ENCODE measurements around the gene PDZRN4.

PDZRN4 gene

DNA sequence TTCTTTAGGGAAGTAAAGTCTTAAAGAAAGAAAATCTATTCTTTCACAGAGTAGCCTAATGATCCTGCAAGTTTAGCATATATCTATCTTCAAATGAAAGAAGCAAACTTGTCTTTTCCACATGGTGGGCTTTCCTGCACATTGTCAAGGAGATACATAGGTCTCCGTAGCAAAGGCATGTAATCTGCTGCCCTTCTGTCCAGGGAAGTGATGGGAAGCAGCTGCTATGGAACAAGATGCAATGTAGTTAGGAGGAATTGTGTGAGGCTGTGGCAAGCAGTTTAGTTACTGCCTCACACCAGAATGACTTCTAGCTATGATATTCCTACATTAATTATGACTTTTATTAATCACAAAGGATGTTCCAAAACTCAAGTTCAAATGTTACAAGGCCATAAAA, 174.4 kb downstream of the PDZRN4 start:
- no peak for DNase-seq (ENCODE audit: low read depth in 2 of 2)

DNA sequence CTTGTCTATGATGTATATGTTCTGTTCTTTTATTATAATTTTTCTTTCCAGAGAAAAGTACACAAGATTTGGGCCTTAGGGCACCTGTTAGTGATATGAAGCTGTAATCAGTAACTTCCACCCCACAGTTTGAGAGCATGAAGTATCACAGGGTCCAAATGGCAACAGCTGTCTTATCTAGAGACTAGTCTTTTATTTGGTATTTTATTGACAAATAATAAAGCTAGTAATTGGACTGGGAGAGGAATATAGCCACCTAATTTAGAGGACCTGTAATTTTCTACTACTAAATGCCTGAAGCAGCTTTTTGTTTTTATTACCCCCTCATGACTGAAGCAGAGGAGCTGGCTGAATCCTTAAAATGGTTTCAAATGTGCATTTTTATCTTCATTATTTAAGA, 174.8 kb downstream of the PDZRN4 start:
- DNase-seq (ENCODE audit: low read depth in 2 of 2) = no peak

DNA sequence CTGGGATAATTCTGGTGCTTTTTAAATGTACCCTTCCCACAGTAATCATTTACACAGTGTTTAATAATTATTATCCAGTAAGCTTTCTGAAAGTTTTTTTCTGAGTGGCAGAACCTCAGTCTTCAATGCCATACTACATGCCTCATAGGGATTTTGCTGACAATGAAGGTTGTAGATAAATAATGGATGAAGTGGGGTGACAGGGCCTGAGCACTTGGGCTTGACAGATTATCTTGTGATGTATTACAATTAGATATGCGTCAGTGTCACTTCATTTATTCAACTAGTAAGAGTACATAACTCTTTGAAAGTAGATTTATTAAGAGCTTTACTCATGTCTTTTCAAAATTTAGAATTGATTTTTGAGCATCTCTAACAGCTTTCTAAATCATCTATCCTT, 176.1 kb downstream of the PDZRN4 start:
- DNase-seq (ENCODE audit: low read depth in 2 of 2) = no peak

DNA sequence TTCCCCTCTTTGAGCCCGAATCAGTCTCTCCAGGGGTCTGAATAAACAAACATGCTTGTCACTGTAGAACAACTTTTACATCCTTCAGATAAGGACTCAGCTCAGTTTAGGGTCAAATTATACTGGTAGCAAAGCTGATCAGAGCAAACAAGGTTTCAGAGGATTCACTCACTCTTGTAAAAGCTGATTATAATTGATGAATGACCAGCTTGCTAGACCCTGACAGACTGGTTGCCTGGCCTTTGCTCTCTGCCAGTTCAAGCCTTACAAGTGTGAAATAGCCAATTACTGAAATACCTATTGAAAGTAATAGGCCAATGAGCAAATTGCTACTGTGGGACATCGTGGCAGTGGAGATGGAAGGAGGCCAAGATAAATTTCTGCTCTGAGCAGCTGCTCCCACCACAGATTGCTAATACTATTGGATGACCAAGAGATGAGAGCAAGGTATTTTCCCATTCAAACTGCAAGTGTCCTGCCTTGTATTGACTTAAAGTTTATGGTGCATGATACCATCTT, 177.6 kb downstream of the PDZRN4 start:
- no peak for DNase-seq (ENCODE audit: low read depth in 2 of 2)

DNA sequence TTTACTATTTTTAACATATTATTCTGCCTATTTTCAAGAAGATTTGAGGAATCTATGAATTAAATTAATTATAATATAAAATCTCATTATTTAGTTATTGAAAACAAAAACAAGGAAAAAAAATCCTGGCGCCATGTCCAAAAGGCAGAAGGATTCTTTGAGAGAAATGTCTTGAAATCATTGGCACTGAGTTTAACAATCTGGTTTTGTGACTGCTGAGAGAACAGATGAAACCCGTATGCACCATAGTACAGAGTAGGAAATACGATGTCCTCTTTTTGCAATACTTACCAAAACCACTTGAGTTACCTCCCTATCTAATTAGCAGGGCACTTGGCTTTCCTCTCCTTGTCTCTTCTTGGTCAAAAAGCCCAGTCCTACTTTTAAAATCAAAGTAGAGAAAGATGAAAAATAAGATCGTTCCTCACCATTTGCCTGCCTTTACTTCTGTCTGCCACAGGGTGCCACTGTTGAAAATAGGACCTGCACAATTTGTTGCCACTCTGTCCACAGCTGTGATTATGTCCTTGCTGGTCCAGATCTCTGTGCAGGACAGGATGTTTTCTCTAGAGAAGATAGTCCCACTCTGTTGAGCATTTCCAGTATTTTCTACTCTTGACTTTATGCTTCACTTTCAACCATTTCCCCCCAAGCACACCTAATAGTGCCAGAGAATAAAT, 179.7 kb downstream of the PDZRN4 start:
- DNase-seq (ENCODE audit: low read depth in 2 of 2) = no peak

DNA sequence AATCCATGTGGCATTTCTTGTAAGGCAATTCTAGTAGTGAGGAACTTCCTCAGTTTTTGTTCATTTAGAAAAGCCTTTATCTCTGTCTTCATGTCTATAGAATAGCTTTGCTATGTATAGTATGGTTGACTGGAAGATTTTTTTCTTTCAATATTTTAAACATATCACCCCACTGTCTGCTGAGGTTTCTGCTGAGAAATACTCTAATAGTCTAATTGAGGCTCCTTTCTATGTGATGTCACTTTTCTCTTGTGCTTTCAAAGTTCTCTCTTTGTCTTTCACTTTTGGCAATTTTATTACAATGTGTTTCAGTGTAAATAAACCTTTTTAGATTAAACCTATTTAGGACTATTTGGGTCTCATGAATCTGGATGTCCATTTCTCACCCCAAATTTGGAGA, 192.8 kb downstream of the PDZRN4 start:
- no peak for DNase-seq (ENCODE audit: low read depth in 2 of 2)

DNA sequence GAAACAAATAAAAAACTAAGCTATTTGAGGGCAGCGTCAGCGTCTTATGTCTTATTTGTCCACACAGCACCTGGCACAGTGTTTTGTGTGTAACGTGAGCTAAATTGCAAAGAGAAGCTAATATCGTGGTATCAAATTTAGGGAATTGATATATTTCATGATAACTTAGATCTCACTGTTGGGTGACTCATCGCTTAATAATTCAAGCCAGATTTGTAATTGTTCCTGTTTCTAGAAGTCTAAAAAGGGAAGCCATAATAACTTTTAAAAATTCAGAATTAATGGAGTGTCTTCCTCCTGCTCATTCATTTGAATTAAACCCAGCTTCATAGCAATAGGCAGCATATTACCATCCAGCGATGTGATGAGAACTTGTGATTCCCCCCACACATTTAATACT, 214.7 kb downstream of the PDZRN4 start:
- no peak for DNase-seq (ENCODE audit: low read depth in 2 of 2)

DNA sequence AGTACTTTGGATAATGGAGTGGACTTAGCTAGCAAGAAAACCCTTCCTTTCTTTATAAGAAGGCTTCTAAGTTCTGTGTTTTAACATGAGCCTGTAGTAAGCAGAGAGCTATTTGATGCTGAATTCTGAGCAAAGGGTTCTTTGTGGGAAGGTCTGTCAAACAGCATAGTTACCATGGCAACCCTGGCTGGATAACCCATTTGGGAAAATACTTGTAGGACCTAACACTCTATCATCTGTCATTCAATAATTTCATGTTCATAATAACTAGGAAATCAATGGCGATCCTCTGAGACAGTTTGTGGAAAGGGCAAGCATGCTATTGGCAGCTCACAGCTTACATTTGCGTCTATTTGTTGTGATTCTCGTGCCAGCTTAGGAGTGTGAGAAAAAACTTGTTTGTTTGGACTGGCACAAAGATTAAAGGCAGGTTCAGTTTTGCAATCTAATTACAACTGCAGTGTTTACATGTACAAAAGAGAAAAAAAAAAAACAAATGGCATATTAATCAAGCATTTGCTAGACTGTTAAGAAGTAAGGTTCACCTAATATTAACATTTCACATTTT, 219.2 kb downstream of the PDZRN4 start:
- DNase-seq (ENCODE audit: low read depth in 2 of 2) = no peak

DNA sequence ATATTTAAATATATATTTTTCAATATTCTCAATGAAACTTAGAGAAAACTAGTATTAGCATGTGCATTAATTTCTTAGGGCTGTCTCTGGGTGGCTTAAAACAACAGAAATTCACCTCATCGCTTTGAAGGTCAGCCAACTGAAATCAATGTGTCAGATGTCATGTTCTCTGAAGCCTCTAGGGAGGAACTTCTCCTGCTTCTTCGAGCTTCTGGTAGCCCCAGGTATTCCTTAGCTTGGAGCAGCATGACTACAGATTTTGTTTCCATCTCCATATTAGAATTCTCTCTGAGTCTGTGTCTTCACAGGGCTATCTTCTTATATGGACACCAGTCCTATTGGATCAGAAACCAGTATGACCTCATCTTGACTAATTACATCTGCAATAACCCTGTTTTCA, 221.5 kb downstream of the PDZRN4 start:
- DNase-seq (ENCODE audit: low read depth in 2 of 2) = no peak

DNA sequence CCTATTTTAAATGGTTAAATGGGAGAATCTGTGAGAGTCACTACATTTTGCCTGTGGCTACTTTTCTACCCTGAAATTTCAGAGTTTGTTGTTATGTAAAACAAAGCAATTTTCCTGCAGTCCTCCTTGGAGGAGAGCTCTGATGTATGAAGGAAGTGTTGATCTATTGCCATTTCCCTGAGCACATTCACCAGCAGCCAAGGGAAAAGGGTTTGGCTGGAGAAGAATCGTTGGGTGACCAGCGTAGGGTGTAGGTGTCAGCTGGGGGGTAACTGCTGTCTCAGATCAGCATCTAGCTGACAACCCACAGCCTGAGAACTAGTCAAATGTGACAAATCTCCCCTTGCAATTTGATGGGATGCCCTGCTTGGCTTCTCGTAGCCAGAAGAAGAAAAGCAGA, 230.5 kb downstream of the PDZRN4 start:
- DNase-seq (ENCODE audit: low read depth in 2 of 2) = no peak

DNA sequence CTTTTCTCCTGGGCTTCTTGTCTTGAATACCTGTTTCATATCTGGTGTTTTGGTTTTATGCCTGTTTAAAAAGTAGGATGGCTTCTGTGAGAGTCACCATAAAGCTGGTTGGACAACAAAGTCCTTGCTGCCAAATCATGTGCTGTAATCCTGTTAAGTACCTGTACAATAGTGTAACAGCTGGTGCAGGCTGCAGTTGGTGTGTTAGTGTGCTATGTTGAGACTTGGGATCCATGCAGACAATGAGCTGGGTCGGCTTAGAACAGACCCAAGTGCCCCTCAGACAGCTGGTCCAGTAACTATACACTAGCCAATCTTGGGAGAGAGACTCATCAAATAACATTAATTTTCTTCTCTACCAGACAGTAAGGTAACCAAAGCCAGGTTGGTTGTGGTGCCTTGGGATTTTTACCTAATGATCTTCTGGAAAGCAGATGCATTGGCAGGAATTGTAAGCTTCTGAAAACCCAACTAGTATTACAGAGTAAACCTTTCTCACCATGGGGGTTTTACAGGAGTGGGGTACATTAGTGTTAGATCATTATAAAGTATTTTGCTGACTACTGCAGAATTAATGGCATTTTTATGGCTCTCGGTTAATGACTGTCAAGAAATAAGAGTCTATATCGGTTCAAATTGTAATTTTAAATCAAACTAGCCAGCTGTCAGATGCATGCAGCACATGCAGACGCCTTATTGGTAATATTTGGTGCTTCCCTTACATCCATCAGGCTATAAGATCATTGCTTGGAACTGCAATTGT, 231.2 kb downstream of the PDZRN4 start:
- no peak for DNase-seq (ENCODE audit: low read depth in 2 of 2)

DNA sequence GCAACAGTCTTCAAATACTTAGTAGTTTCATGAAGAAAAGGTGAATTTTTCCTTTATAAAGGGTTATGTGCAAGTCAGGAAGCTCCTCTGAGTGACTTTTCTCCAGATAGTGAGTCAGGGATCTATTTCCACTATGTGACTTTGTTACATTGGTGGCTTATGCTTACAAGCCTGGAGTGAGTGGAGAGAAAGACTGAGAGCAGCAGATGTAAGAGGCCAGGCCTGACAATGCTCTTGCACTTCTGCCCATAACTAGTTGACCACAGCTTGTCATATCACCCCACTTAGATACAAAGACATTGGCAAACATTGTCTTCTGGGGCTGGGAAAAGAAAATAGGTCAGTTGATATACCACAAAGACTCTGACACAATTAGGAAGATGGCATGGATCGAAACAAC, 236.5 kb downstream of the PDZRN4 start:
- no peak for DNase-seq (ENCODE audit: low read depth in 2 of 2)

DNA sequence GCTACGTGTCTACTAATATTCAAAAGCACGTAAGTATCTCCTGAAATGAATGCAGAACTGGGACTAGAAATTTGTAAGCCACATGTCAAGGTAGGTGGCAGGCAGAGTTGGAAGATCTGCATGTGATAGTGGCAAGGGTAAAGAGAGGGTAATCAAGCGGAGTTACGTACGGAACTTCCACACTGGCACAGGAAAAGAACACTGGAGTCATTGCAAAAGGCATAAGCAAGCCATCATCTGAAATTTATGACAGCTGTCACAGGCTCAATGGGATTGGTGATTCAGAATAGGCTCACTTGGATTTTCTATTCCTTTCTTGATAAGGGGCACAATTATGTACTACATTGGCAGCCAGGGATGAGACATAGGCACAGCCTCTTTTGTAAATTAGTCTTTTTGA, 245.3 kb downstream of the PDZRN4 start:
- DNase-seq (ENCODE audit: low read depth in 2 of 2) = no peak

DNA sequence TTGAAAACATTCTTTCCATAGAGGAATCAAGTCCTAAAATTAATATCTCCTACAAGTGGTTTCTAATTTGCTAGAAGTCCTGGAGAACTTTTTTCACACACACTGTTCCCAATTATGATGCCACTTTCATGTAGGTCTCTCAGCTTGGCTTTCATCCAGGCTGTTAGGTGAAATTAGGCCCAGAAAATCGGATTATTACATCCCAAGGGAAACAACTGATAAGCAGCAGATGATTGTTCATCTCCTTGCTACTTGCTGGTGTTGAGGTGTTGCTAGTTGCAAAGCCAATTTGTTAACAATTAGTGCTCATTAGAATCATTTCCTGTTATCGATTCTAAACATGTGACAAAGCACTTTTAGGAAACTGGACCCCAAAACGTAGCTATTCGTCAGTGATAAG, 248.0 kb downstream of the PDZRN4 start:
- DNase-seq (ENCODE audit: low read depth in 2 of 2) = no peak

DNA sequence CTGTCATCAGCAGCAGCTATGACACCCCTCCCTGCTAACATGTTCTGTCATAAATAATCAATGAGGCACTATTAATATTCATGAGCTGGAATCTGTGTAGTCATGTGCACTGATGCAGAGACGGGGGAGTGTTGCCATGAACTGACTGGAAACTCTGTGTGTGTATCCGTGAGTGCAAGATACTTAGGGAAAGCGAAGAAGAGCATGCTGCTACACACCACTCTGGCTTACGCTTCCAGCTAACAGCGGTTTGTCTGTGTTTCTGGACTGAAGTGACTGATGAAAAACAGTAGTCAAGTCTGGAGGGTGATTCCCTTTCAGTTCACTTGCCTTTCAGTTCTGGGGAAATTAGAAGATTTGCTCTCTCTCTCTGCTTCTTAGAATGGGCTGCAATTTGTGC, 249.4 kb downstream of the PDZRN4 start:
- no peak for DNase-seq (ENCODE audit: low read depth in 2 of 2)

DNA sequence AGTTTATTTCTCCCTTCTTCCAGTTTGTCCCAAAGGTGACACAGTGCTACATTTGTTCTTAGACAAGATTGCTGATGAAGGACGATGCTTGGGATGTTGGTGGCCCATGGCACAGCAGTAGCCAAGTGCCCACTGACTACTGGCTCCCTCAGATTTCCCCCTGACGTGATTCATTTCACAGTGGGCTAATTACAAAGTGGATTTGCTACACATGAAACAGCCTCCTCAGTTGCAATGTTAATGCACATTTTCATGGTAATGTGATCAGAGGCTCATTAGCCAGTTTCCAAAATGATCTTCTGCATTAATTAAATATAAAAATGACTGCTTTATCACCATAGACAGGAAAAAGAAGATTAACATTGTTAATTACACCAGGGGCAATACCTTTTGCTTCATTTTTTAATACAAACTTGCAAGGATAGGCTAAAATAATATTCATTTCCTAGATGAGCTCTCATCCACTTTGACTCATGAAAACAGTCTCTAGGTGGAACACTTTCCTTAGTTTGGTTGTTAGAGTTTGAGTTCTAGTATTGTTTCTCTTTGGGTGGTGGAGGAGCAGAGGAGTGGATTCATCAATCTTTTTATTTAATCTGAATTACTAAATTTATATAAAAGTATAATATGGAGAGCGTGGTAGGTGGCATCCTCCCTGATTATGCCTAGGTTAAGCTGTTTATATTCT, 250.9 kb downstream of the PDZRN4 start:
- DNase-seq (ENCODE audit: low read depth in 2 of 2) = no peak

DNA sequence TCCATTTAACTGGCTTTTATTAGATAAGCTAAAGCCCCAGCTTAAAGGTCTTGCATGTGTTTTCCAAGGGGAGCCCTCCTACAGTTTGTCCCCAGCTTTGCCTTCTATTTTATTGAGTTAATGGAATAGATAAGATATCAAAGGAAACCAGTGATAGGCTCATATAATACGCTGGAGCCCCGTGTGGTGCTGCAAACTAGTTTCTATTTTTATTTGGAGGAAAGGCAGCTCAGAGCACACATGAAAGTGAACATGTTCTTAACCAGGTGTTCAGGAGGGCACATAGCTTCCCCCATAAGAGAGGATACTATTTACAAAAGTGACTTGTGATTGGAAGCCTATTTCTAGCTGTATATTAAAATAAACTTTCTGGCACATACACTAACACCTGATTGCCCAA, 251.7 kb downstream of the PDZRN4 start:
- no peak for DNase-seq (ENCODE audit: low read depth in 2 of 2)

DNA sequence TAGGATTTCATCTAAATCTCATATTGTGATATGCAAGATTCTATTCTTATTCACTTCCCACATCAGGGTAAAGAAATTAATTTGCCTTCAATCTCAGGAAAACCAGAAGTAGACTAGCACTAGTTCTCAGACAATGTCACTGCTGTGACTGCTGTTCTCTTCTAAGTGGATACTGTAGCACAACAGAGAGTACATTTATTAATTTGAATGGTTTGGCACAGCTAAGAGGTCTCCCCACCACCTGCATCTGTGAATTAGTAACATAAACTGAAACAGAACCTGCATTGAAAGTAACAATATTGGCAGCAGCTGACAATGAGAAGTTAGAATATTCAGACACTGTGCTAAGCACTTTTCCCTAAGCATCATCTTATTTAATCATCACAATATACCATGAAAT, 253.1 kb downstream of the PDZRN4 start:
- no peak for DNase-seq (ENCODE audit: low read depth in 2 of 2)

DNA sequence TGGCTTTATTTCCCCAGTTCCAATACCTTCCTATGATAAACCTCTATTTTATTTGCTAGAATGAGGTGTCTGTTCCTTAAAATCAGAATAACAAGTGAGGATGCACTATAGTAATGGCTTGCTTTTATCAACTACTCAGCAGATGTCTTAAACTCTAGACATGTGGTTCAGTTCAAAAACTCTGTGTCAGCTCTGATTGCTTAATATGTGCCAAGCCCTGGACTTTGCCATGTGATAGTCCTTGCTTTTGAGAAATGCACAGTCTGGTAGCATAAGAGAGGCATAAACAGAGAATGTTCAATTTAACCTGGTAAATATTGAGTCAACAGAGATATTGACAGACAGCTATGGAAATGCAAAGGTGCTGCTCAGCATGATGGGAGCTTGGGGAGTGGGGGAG, 254.8 kb downstream of the PDZRN4 start:
- DNase-seq (ENCODE audit: low read depth in 2 of 2) = no peak

DNA sequence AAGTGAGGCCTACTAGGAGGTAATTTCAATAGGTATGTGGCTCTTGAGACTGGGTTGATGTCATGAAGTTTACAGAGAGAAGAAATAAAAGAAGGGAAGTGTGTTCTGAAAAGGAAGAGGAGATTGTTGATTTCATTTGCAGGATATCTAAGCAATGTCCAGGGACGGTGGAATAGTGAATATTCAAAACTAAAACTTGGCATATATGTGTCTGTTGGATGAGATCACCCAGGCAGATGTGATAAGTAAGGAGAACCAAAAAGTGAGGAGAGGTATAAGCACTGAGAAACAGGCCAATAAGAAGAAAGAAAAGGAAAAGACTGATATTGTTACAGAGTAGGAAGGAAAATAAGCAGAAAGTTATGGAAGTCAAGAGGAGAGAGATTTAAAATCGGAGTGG, 255.6 kb downstream of the PDZRN4 start:
- no peak for DNase-seq (ENCODE audit: low read depth in 2 of 2)

DNA sequence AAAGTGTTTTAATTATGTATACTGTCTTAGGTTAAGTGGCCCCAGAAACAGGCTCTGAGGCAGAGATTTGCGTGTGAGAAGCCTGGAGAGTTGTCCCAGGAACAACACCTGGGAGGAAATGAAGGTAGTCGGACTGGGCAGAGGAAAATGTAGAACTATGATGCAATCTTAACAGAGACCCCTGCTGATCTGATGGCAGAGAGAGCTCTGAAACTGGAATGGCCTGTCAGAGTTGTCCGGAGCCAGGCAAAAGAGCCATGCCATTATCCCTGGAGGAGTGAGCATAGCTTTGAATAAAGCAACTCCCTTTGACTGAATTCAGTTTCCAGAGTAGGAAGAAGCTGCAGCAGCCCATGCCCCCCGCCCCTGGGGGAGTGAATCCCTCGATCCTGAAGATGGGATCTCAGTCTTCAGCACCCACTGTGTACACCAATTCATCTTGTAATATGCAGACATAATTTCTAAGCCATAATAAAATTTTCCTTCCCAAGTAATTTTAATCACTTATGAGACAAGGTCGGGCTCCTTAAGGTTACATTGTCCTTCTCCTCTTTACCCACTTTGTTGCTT, 264.8 kb downstream of the PDZRN4 start:
- DNase-seq (ENCODE audit: low read depth in 2 of 2) = no peak

DNA sequence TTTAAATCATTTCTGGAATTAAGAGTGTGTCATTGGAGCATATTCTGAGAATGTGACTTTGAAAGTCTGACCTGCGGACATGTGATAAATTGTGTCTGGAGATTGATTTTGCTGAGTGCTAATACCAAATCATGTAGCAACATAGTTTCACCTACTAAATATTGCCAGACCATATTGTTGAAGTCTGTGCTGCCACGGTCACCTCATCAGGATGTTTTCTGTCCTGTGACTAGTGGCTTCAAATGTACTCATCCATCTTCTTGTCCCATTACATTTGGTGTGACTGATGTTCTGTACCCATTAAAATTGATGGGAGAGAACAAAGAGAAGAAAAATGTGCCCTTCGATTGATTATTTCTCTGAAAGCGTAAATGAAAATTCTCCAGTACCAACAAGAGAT, 265.3 kb downstream of the PDZRN4 start:
- no peak for DNase-seq (ENCODE audit: low read depth in 2 of 2)
